Myocyte (in vitro differentiated cells): ENCODE data around the gene CLCF1. TPM values are rescaled to one million over a fixed set of nuclear protein-coding genes. Genes with fewer than 3 reads are reported as not detected.

ENCODE experiments used
- DNase-seq: peaks from one replicate; pipeline ENCODE4 v3.0.0-alpha.2; 2012; ENCODE audit warnings: low read depth
- total RNA-seq: library from RNA; depleted of rRNA; stranded (reverse); fragments of >200 nt; gene quantifications from 2 replicates; pipeline ENCODE4 v1.2.3, GENCODE V29; 2014

The CLCF1 gene
- total RNA-seq, 1 donor from 2014 or later: 3.3 TPM

DNA sequence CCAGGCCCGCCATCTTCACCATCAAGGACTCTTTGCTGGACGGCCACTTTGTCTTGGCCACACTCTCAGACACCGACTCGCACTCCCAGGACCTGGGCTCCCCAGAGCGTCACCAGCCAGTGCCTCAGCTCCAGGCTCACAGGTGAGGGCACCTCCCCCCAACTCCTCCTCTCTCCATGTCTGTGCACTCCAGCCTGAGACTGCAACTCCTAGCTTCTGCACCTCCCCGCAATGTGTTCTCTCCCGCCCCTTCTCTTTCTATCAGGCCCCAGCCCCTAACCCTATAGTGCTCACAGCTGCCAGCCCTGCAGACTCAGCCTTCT lies 22.8 kb upstream of the CLCF1 start:
- no peak for DNase-seq

DNA sequence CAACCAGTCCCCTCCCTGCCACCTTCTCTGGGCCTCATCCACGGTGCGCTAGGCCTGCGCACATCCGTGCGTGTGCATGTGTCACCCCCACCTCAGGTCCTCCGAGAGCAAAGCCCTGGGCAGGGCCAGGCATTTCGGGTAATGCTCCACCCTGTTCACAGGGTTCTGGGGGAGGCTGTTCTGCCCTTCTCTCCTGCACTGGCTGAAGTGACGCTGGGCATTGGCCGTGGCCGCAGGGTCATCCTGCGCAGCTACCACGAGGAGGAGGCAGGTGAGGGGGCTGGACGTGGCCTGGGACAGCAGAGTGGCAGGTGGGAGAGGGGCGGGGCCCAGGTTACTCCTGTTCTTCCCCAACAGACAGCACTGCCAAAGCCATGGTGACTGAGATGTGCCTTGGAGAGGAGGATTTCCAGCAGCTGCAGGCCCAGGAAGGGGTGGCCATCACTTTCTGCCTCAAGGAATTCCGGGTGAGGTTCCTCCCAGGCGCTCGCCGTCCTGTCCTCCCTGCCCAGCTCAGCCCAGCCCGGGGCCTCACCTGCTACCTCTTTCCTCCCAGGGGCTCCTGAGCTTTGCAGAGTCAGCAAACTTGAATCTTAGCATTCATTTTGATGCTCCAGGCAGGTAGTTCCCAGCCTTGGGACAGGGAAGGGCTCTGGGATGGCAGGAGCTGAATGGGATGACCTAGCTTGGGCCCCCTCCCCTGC lies 22.3 kb upstream of the CLCF1 start:
- no peak for DNase-seq

DNA sequence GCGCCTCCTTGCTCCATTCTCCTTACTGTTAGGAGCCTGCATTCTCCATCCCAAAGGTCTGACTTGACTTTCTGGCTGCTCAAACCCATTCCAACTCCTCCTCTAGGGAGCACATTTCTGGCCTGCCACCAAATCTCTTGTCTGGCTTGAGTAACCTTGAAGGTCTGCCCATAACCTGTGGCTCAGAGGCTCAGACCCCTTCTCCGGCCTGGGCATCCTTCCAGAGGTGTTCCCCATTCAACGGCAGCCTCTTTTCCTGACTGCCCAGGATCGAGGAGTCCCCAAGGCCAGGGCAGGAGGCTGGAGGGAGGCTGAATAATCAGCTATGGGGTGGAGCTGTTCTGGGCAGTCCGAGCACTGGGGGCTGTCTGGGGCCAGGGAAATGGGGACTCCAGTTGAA lies 20.6 kb upstream of the CLCF1 start:
- no peak for DNase-seq

DNA sequence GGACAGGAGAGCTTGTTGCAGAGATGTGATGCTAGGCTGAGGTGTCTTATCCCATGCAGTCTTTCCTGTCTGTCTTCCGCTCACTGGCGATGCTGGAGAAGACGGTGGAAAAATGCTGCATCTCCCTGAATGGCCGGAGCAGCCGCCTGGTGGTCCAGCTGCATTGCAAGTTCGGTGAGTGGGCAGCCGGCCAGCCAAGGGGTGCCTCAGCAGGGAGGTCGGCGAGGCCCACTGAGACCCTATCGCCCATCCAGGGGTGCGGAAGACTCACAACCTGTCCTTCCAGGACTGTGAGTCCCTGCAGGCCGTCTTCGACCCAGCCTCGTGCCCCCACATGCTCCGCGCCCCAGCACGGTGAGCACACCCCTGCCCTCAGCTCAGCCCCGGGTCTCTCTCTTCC lies 20.0 kb upstream of the CLCF1 start:
- no peak for DNase-seq

DNA sequence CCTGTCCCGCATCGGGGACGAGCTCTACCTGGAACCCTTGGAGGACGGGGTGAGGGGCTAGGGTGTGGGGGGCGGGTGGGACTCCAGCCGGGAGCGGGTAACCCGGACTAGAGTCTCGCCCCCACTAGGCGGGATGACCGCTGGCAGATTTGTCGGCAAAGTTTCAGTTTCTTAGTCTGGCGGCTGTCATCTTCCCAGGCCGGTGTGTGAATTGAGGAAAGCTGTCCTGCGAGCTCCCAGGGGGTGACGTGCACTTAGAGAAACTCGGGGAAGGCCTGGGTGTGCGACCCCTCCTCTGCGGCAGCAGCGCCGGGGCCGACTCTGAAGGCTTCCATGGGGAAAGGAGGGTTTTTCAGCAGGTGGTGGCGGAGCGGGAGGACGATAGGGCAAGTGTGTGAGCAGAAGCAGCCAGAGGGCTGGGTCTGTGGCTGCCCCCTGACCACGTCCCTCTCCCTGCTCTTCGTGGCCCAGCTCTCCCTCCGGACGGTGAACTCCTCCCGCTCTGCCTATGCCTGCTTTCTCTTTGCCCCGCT lies 18.9 kb upstream of the CLCF1 start:
- DNase-seq: no peak

DNA sequence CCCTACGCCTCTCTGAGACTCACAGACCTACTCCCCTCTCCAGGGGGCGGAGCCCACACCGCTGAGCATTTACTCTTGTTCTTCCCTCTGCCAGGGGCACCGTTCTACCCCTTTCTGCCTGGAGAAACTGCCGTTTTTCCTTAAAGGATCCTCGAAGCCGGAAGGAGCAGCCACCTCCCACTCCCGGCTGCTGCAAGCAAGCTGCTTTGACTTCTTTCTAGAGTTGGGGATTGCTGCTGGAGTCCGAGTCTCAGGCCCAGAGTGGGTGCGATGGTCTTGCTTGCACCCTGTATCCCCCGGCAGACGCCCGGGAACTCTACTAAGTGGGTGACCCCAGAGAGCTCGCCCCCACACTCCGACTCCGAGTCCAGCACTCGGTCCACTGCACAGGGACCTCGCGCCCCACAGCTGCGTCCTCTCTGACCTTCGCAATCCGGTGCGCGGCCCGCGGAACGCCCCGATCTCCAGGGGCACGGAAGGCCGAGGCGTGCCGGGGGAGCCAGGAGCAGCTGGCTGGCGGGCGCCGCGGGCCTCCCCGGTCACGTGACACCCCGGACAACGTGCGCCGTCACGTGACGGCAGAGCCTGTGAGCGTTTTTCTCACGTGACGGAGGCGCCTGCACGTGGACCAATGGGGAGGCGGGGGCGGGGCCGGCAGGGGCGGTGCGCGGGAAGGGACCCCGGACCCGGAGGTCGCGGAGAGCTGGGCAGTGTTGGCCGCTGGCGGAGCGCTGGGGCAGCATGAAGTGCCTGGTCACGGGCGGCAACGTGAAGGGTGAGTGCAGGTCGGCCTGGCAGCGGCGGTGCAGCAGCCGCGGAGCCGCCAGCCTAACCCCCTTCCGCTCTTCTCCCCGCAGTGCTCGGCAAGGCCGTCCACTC lies 18.1 kb upstream of the CLCF1 start, which contains the start of gene RAD9A:
Gene RAD9A, plus strand, starts transcription at position 683 of the 879 bp plus-strand sequence. Its CDS starts 59 bp downstream, at position 742.
- DNase-seq: peak; percentile 96

DNA sequence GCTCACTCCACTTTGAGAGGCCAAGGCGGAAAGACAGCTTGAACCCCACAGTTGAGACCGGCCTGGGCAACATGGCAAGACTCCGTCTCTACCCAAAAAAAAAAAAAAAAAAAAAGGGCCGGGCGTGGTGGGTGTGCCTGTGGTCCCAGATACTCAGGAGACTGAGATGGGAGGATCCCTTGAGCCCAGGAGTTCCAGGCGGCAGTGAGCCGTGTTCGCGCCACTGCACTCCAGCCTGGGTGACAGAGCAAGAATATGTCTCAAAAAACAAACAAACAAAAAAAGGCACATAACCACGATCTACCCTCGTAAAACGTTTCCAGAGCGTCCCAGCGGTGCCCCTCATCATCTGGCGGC lies 17.5 kb upstream of the CLCF1 start:
- DNase-seq: no peak

DNA sequence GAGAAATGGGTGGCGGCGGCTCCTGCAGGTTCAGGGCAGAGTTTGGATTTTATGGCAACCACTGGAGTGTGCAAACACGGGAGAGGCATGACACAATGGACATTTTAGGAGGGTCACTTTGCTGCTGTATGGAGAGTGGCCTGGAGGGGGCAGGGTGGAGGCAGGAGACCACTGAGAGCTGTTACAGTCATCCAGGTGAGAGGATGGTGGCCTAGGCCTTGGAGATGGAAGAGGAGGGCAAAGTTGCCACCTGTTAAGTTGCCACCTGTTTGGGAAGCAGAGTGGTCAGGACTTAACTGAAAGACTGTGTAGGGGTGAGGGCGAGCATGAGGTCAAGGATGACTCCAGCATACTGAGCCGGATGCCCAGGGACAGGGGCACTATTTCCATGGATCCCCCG lies 16.1 kb upstream of the CLCF1 start:
- DNase-seq: no peak

DNA sequence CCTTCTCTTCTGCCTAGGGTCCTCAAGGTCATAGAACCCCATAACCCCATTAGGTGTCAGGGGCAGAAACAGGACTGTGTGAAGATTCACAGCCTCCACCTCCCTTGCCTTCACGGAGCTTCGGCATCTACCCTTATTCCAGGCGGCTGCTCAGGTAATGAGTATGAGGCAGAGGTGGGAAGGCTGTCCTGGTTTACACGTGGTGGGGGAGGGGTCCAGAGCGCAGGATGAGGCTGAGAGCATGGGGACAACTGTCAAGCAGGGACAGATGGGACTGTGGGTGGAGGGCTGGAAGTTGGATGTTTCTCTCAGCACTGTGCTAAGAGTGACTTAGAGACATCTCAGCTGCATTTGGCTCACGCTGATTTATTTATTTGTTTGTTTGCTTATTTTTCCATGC lies 14.1 kb upstream of the CLCF1 start:
- no peak for DNase-seq

DNA sequence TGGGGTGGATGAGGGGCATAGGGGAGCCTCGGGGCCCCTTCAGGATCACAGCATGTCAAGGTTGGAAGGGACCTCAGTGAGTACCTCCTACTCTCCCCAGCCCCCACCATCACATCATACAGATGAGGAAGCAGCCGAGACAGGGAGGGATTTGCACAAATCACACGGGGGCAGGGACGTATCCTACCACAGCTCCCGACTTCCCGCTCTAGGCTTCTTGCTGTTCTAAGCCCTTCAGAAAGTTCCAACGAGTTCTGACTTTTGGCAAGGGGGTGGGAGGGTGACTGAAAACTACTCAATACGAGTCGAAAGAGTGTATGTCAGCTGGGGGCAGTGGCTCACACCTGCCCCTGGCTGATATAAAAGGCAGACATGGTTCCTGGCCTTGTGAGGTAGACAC lies 13.7 kb upstream of the CLCF1 start:
- DNase-seq: no peak

DNA sequence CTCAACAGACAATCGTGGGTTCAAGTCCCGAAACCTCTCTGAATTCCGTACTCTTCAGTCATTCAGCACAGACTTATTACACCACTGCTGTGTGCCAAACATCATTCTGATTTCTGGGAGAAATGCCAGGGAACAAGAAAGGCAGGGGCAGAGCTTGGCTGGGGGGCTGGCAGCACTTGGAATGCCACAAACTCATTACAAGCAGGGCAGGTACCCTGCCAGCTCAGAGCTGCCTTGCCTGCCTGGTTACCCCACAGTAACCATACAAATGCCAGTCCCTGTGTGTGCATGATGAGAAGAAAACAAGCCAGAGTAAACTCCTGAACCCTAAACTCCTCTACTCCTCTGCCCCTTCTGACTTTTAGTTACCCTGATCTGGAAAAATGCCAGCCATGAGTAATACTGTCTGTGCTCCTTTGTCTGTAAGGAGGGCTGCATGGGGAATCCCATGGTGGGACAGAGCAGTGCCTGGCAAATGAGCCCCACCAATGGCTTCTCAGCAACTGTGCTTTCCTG lies 11.5 kb upstream of the CLCF1 start:
- peak; percentile 60 for DNase-seq

DNA sequence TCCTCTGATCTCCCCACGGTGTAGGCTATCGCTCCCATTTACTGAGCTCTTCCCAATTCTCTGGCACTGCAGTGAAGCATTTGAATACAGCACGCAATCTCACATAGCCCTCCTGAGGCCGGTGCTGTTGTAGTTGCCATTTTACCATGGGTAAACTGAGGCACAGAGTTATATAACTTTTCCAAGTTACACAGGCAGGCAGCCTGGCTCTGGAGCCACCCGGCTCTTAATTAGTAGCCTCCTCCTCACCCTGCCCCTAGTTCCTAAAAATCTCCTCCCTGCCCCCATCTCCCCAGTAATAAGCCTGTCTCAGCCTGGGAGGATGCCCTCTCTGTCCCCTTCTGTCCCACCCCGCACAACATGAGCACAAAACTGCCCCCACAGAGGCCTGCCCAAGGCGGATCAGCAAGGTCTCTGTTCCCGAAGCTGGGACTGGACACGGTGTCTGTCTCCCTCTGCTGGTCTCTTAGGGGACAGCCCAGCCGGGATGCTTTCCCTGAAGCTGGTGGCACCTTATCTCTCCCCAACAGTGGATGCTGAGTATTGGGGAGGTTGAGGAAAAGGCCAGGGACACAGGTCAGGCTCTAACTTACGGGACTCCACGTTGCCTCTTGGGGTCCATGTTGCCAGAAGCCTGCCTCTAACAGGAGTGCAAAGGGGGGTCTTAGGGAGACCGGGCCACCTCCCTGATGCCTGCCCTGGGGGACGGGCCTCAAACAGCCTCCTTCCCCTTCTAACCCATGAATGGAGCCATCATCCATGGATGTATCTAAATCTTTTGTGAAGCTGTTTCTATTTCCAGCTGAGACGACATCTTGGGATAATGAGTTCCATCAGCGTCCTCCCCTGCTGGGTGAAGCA lies 9.1 kb upstream of the CLCF1 start:
- peak; percentile 81 for DNase-seq

DNA sequence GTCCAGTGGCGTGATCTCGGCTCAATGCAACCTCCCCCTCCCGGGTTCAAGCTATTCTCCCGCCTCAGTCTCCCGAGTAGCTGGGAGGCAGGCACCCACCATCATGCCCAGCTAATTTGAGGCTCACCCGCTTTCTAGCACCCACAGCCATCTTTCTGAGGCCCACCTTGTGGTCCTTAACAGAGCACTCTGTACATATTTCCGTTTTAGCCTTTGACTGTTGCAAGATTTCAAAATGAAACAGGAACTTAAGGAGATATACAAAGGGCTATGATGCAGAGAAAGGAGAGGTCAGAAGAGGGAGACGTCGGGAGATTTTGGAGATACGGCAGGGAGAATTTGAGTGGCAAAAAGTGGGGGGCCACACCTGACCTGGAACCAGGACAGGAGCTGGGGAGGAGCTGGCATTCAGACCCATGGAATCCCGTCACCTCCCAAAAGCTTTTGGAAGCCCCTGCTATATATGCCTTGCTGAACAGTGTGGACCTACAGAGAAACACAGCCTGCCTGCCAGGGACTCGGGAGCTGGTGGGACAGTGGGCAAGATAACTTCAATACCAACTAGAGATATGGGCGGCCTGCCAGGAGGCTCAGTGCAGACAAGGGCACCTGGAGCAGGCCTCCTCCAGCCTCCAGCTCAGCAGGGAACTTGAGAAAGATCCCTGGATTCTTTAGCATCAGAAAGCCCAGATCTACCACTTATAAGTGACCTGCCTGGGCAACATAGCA lies 8.0 kb upstream of the CLCF1 start:
- DNase-seq: no peak

DNA sequence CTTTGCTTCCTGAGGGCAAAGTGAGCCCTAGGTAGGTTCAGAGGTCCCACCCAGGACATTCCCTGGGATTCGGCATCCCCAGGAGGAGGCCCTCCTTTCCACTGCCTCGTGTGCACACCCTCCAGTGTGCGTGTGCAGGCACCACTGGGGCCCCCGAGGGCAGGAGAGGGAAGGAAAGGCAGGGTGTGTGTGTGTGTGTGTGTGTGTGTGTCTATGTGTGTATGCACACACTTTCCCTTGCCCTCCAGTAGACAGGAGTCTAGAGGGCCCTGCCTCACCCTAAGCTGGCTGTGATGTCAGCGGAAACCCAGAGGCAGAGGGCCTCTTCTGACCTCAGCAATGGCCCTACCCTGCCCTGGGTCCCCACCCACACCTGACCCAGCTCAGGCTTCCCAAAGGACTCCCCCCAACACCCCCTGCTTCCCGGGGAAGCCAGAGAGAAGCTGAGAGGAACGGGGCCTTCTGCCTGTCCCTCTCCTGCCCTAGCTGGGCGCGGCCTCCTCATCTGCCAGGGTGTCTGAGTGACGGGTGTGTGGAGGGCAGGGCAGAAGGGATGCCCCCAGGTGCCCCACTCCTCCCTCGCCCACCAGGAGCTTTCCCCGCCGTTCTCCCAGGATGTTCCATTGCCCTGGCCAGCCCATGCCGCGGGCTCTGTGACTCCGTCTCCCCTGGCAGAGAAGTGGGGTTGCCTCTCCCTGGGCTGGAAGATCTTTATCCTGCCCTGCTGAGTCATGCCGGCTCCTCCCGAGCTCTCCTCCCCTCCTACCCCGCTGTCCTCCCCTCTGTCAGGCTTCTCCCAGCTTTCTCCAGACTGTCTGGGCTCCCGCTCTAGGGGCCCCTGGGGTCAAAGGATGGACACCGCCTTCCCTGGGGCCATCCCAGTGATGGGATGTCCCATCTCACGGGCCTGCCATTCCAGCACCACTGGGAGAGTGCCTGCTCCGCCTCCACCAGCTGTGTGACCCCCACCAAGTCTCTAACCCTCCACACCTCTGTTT lies 6.0 kb upstream of the CLCF1 start:
- no peak for DNase-seq

DNA sequence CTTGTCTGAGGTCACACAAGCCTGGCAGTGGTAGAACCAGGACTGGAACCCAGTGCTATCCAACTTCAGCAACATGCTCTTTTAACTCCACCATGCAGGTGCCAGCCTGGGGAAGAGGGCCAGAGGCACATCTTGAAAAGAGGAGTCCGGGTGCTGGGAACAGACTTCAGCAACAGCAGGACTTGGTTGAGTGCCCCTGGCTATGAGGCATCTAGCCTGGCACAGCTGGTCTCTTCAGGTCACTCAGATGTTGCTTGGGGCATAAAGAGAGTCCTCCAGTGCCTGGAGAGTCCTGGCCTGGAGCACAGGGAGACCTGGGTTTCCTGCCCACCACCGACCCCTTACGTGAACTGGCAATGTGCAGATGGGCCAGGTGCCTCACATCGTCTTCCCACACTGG lies 5.1 kb upstream of the CLCF1 start:
- no peak for DNase-seq

DNA sequence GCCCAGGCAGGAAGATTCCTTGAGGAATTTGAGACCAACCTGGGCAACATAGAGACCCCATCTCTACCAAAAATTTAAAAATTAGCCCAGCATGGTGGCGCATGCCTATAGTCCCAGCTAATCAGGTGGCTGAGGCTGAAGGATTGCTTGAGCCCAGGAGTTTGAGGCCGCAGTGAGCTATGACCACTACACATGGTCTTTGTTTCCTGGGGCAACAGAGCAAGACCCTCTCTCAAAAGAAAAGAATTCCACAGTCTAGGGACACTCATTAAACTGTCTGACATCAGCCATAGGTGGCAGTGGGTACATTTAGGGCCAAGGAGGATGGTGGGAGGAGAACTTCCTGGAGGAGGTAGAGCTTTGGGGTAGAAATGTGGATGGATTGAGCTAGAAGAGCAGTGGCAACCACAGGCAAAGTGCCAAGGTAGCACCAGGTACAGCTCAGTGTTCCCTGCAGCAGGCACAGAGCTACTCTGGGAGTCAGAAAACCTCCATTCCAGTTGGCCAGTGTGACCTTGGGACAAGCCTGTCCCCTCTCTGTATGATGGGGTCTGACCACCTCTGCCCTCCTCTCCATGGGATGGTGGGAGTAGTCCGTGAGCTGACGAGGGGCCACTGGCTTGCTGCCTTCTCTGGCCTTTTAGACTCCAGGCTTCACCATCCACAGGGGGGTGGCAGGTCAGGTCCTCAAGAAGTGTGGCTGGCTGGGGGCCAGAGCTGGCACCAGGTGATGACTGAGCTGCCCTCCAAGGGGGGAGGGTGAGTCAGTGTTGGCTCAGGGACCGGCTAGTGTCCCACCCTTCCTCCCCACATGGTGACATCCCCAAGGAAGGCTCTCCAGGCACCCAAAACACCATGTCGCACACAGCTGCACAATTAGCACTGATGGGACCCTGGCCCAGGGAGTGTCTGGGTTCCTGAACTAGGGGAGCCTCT lies 3.7 kb upstream of the CLCF1 start:
- DNase-seq: no peak

DNA sequence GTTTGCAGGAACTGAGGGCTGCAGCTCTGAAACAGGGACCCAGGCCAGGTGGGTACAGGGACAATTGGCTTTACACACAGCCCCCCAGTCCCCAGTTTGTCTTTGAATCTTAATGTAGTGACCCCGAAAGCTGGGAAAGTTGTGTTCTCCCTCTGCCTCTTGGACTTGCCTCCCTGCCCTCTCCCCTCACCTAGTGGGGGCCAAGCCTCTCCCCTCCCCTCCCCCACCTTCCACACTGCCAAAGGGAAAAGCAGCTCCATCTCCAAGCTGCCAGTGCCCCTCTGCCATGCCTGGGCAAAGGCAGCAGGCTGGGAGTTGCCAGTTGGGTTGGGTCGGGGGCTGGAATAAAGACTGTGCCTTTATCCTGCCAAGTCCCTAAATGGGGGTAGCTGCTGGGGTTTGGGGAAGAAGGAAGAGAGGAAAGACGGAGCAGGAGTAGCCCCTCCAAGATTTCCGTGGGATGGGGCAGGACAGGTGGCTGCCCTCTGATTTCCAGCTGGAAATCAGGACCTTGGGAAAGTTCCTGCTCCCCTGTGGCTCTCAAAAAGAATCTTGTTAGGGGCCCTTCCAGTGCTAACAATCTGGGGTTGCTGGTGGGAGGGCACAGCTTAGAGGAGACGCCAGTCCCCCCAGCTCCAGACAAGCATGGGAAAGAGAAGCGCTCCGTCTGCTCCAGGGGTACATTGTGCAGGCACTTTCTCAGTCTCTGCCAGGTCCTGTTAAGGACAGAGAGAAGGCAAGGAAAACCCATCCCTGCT lies 2.8 kb upstream of the CLCF1 start:
- no peak for DNase-seq
